HepG2 (cell line): Measurements from ENCODE around the gene DNM3.

ENCODE experiments used
- CTCF ChIP-seq: sonication (generic); formaldehyde crosslinking; IDR thresholded peaks from 2 replicates; pipeline ENCODE4 v1.5.0; 2020; ENCODE audit warnings: mild to moderate bottlenecking, missing genetic modification reagents, moderate library complexity
- EZH2 ChIP-seq: conservative IDR thresholded peaks from 2 replicates; pipeline ENCODE4 v1.6.1; 2012; ENCODE audit warnings: mild to moderate bottlenecking, low read depth, low read length, moderate library complexity
- POLR2AphosphoS5 ChIP-seq: IDR thresholded peaks from 2 replicates; pipeline ENCODE4 v1.6.1; 2012; ENCODE audit warnings: low read depth, low read length
- ZBTB1 ChIP-seq: sonication (generic); formaldehyde crosslinking; IDR thresholded peaks from 2 replicates; pipeline ENCODE4 v1.4.0; 2020; ENCODE audit warnings: missing genetic modification reagents, borderline replicate concordance

GRCh38 chr1:172138634-172139033 is 297.3 kb downstream of the DNM3 start:
- TF ChIP-seq ZBTB1 (CRISPR knock-in tag) (no peak), EZH2 (no peak), POLR2AphosphoS5 (no peak), CTCF (CRISPR knock-in tag) (no peak)
